Common myeloid progenitor, CD34-positive (primary cell): ENCODE measurements around the gene RNLS.

Experiments
- CTCF ChIA-PET: fragments of 350-600 bp; sonication (Branson Sonifier 250); formaldehyde crosslinking; loops from one replicate; lab custom pipeline; 2021; ENCODE audit warnings: antibody characterized with exemption; lab: Charles Lee
- POLR2A ChIA-PET: fragments of 350-600 bp; sonication (Branson Sonifier 250); formaldehyde crosslinking; loops from one replicate; lab custom pipeline; 2021; ENCODE audit warnings: antibody characterized with exemption; lab: Charles Lee
- DNase-seq, 3 donors: peaks; one replicate each; pipeline versions ENCODE4 v3.0.0 to v3.0.0-alpha.2; 2013
- H3K27ac ChIP-seq, 2 experiments: 1 replicate in 1 of 2; 2 replicates in 1 of 2; pipeline ENCODE4 v1.7.0; 2013; ENCODE audit warnings: inconsistent platforms in 2 of 2, low read length in 2 of 2, mild to moderate bottlenecking in 2 of 2, low read depth in 1 of 2, moderate library complexity in 1 of 2; ENCODE audit not compliant: severe bottlenecking in 2 of 2, insufficient read depth in 1 of 2, poor library complexity in 1 of 2
- H3K27me3 ChIP-seq, 5 experiments: replicated peaks in 2 of 5; 1 replicate in 3 of 5; 2 replicates in 2 of 5; pipeline versions ENCODE4 v1.6.1 to v1.7.0; 2013; ENCODE audit warnings: low read length in 4 of 5, mild to moderate bottlenecking in 2 of 5, moderate library complexity in 2 of 5, inconsistent platforms in 1 of 5; ENCODE audit not compliant: insufficient read depth in 5 of 5, control insufficient read depth in 4 of 5
- H3K36me3 ChIP-seq, 4 experiments: 1 replicate in 2 of 4; 2 replicates in 2 of 4; pipeline versions ENCODE4 v1.6.1 to v1.7.0; 2013; ENCODE audit warnings: low read length in 3 of 4, control low read depth in 1 of 4, mild to moderate bottlenecking in 1 of 4; ENCODE audit not compliant: control insufficient read depth in 4 of 4, insufficient read depth in 4 of 4
- H3K4me1 ChIP-seq, 4 experiments: 1 replicate in 3 of 4; 2 replicates in 1 of 4; pipeline versions ENCODE4 v1.6.1 to v1.7.1; 2013; ENCODE audit warnings: low read length in 3 of 4, mild to moderate bottlenecking in 3 of 4, control low read depth in 1 of 4, inconsistent platforms in 1 of 4, moderate library complexity in 1 of 4; ENCODE audit not compliant: control insufficient read depth in 4 of 4, insufficient read depth in 4 of 4; ENCODE audit errors: control extremely low read depth in 1 of 4
- H3K4me3 ChIP-seq, 7 experiments: 1 replicate in 4 of 7; 2 replicates in 3 of 7; pipeline versions ENCODE4 v1.5.1 to v1.7.0; 2013; ENCODE audit warnings: mild to moderate bottlenecking in 7 of 7, low read length in 6 of 7, moderate library complexity in 6 of 7, inconsistent platforms in 2 of 7, low read depth in 2 of 7, control low read depth in 1 of 7; ENCODE audit not compliant: insufficient read depth in 4 of 7, control insufficient read depth in 1 of 7; ENCODE audit errors: extremely low read depth in 1 of 7
- H3K9me3 ChIP-seq, 5 experiments: 1 replicate in 4 of 5; 2 replicates in 1 of 5; pipeline versions ENCODE4 v1.6.1 to v1.7.1; 2013; ENCODE audit warnings: low read length in 4 of 5, mild to moderate bottlenecking in 2 of 5, inconsistent platforms in 1 of 5, low read depth in 1 of 5, moderate library complexity in 1 of 5; ENCODE audit not compliant: control insufficient read depth in 4 of 5, insufficient read depth in 2 of 5; ENCODE audit errors: control extremely low read depth in 1 of 5
- WGBS: methylation state at CpG from one replicate; pipeline ENCODE4 v1.1.5; 2013; ENCODE audit not compliant: insufficient coverage; 5-methylcytosine and 5-hydroxymethylcytosine counted together

The RNLS gene

DNA sequence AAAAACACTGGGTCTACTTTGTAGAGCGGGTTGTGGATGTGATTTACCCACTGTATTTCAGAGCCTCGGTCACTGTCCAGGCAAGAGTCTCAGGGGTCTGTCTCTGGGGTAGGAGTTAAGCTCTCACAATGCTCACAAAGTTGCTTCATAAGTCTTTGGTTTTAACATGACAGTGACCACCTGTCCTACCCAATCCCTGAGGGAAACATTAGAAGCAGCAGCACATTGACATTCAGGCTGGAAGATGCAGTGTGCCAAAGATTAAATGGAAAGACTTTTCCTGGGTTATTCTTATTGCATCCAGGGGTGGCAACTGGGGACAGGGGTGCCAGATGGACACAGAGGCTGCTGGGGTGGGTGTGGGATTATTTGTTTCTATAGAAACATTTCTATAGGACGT is 330.0 kb downstream of the RNLS start:
- H3K27me3 ChIP-seq = no peaks in the 10 kb centered on the region
- no peak for DNase-seq
- H3K27ac ChIP-seq = no peak overlapping the region
- CTCF ChIA-PET = no interaction called here
- 94% methylated on average over 2 of the region's 3 CpGs for WGBS
- H3K4me1 ChIP-seq = no peaks in the 10 kb centered on the region
- H3K36me3 ChIP-seq = no peaks in the 10 kb centered on the region
- no peak overlapping the region for H3K4me3 ChIP-seq
- POLR2A ChIA-PET = no interaction called here
- no peaks in the 10 kb centered on the region for H3K9me3 ChIP-seq

DNA sequence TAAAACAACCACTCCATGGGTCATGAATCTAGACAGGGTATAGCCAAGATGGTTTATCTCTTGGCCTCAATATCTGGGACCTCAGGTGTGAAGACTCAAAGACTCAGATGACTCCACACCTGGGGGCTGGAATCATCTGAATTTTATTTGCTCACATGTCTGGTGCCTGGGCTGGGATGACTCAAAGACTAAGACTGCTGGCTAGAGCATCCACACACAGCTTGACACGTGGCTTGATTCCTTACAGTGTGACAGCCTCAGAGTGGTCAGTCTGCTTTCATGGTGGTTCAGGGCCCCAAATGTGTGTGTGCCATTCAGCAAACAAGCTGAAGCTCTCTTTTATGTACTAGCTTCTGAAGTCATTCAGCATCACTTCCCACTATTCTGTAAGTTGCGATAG is 333.7 kb downstream of the RNLS start:
- CTCF ChIA-PET = no interaction called here
- POLR2A ChIA-PET = no interaction called here

DNA sequence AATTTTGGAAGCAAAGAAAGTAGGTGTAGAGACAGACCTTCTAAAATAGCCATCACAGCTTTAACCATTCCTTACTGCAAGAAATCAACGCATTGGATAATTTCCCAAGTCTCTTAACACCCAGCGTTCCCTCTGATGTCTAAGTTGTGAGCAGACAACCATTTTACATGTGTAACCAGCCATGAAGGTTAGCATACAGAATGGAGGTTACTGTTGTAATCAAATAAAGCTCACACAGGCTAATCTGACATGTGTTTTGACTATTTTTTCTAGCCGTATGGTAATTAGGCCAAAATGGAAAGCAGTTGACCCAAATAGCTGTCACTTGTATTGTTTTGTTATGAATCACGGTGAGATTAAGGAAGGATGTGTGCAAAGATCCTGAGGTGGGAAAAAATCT is 336.4 kb downstream of the RNLS start:
- no peaks in the 10 kb centered on the region for H3K27me3 ChIP-seq
- no peak for DNase-seq
- H3K9me3 ChIP-seq = peaks cover 0 to 2% (median 0%) of the 10 kb centered on the region in 5 experiments
- POLR2A ChIA-PET = no interaction called here
- H3K36me3 ChIP-seq = no peaks in the 10 kb centered on the region
- 100% methylated on average over 3 of the region's 4 CpGs for WGBS
- peaks cover 0 to 14% (median 2%) of the 10 kb centered on the region in 4 experiments for H3K4me1 ChIP-seq
- no peak overlapping the region for H3K27ac ChIP-seq
- H3K4me3 ChIP-seq = no peak overlapping the region
- CTCF ChIA-PET = interaction anchor here (1.1 kb wide), 1 partner anchor 67 kb away, joined by 3 read pairs; no protein-coding TSS in a partner anchor

More for the DNA sequence above, 333.7 kb downstream of the RNLS start:
- WGBS = 100% methylated on average over 2 of the region's 2 CpGs
- no peaks in the 10 kb centered on the region for H3K27me3 ChIP-seq
- H3K4me3 ChIP-seq = no peak overlapping the region
- H3K27ac ChIP-seq = no peak overlapping the region
- no peaks in the 10 kb centered on the region for H3K36me3 ChIP-seq
- DNase-seq = no peak
- H3K9me3 ChIP-seq = no peaks in the 10 kb centered on the region
- H3K4me1 ChIP-seq = peaks cover 0 to 6% (median 1%) of the 10 kb centered on the region in 4 experiments

DNA sequence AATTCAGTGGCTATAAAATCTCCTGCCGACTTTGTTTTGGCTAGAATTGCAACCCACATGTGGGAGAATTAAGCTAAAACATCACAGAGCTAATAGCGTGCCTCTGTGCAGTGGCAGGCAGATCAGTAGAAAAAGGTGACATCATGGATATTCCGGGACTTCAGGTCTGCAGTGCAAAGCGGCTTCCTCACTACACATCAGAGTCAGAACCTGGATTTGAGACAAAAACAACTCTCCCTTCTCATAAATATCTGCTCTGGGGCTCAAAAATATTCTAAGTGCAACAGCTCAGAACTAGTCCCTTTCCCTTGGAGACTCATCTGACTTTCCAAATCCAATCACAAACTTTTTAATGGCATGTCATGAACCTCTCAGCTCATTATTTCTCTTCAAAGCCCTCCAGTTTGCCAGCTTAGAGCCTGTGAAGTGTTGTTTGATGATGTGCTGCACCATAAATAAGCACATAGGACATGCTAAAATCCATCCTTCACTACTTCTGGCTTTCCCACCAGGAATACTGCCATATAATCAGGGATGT is 337.1 kb downstream of the RNLS start:
- Histone ChIP-seq H3K4me1 (peaks cover 0 to 15% (median 2%) of the 10 kb centered on the region in 4 experiments), H3K27me3 (no peaks in the 10 kb centered on the region), H3K27ac (no peak overlapping the region), H3K4me3 (no peak overlapping the region), H3K9me3 (peaks cover 0 to 2% (median 0%) of the 10 kb centered on the region in 5 experiments), H3K36me3 (no peaks in the 10 kb centered on the region)
- ChIA-PET CTCF (interaction anchor here (1.1 kb wide), 1 partner anchor 67 kb away, joined by 3 read pairs; no protein-coding TSS in a partner anchor), POLR2A (no interaction called here)
- 95% methylated on average over 4 of the region's 4 CpGs for WGBS
- DNase-seq = no peak

DNA sequence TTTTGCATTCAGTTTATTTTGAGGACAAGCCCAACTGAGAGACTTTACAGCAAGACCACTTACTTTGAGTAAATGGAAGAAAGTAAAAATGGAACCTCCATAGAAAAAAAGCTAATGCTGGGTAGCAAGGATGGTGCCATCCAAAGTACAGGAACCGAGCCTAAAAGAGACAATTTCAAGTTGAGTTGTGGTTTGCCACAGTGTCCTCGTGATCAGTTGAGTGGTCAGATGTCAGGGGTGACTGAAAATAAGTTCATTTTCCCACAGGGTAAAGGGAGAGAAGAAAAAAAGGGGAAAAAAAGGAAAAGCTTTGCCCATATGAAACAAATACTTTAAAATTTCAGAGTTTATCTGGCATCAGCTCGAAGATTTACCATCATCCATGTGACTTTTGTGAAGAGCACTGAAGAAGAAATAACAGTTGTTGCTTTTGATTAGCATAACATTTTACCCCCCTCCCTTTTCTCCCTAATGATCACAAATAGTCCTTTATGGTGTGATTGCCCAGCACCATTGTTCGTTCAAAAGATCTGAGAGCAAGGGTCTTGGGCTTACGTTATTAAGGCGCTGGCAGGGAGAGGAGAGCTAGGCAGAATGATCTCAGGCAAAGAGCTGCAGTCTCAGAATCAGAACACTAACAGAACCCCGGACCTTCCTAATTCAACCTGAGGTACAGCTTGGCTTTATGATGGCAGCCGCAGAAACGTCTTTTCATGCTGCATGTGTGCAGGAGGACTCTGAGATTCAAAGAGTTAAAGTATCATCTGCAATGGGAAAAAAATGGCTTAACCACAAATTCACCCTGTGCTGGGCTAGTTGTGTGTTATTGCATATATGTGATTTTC is 338.1 kb downstream of the RNLS start:
- POLR2A ChIA-PET = no interaction called here
- no peak overlapping the region for H3K27ac ChIP-seq
- peaks cover 0 to 15% (median 2%) of the 10 kb centered on the region in 4 experiments for H3K4me1 ChIP-seq
- no peak overlapping the region for H3K4me3 ChIP-seq
- H3K27me3 ChIP-seq = no peaks in the 10 kb centered on the region
- H3K36me3 ChIP-seq = no peaks in the 10 kb centered on the region
- 94% methylated on average over 7 of the region's 9 CpGs for WGBS
- no peak for DNase-seq
- H3K9me3 ChIP-seq = peaks cover 0 to 2% (median 0%) of the 10 kb centered on the region in 5 experiments
- CTCF ChIA-PET = interaction anchor here (0.6 kb wide), 1 partner anchor 49 kb away, joined by 3 read pairs; no protein-coding TSS in a partner anchor

DNA sequence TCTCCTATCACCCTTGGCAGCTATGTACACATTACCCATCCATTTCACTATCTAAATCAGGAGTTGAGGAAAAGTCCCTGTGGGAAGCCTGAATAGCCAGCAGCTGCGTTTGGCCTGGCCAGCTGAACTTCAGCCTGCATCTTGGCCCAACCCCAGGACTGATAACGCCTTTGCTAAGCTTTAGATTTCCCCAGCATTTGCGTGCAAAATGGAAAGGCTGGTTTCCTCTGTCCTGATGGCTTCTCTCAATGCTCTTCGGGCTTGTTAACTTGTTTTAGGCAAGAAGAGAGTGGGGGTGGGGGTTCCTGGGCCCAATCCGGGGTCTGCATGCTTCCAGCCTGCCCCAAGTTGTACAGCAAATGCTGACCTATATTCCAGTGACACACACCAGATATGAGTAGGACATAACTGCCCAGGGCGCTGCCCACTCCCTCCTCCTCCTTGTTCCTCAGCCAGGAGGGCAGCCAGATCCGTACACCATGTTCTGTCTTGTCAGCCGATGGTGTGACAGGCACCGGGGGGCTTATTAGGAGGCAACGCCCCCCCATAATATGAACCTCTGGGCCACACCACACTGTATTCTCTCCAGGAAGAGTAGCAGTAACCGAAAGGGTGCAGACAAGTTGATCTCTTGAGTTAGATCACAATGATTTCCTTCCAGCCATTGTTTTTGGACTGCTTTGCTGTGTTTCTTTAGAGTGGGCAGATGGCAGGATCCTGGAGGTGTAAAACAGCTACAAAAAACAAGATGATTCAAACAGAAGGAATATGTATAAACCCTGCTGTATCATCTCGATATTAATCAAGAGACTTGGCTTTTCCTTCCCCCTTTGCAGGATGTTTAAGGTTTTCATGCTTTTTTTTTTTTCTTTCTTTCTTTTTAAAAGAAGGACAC is 339.0 kb downstream of the RNLS start:
- WGBS = 83% methylated on average over 9 of the region's 12 CpGs
- no peaks in the 10 kb centered on the region for H3K36me3 ChIP-seq
- POLR2A ChIA-PET = no interaction called here
- no peak overlapping the region for H3K4me3 ChIP-seq
- H3K27me3 ChIP-seq = no peaks in the 10 kb centered on the region
- H3K4me1 ChIP-seq = peaks cover 0 to 15% (median 2%) of the 10 kb centered on the region in 4 experiments
- H3K27ac ChIP-seq = no peak overlapping the region
- no peak for DNase-seq
- CTCF ChIA-PET = interaction anchor here (1.3 kb wide), 1 partner anchor 60 kb away, joined by 3 read pairs; no protein-coding TSS in a partner anchor
- H3K9me3 ChIP-seq = peaks cover 0 to 2% (median 0%) of the 10 kb centered on the region in 5 experiments
